Activated CD8-positive, alpha-beta memory T cell treated with anti-CD3 and anti-CD28 coated beads for 36 hours (primary cell): ENCODE data around the gene ZDHHC1. TPM values are rescaled to one million over a fixed set of nuclear protein-coding genes. Genes with fewer than 3 reads are reported as not detected.
"Not testable (repeated sequence)": the region's sequence is repeated elsewhere in the genome, so short reads cannot be mapped to it uniquely, and the experiment has no call there.

Experiments
- CTCF ChIA-PET: fragments of 350-600 bp; sonication (Branson Sonifier 250); formaldehyde crosslinking; loops from one replicate; lab custom pipeline; 2021; ENCODE audit warnings: antibody characterized with exemption; lab: Charles Lee
- POLR2A ChIA-PET: fragments of 350-600 bp; sonication (Branson Sonifier 250); formaldehyde crosslinking; loops from one replicate; lab custom pipeline; 2021; ENCODE audit warnings: antibody characterized with exemption; lab: Charles Lee
- total RNA-seq, 2 experiments: library from RNA; stranded (reverse); gene quantifications; one replicate each; pipeline ENCODE4 v1.2.3, GENCODE V29; 2021

Gene ZDHHC1
- total RNA-seq, 2 experiments from 2014 or later, result 1.0 to 1.1 TPM

DNA sequence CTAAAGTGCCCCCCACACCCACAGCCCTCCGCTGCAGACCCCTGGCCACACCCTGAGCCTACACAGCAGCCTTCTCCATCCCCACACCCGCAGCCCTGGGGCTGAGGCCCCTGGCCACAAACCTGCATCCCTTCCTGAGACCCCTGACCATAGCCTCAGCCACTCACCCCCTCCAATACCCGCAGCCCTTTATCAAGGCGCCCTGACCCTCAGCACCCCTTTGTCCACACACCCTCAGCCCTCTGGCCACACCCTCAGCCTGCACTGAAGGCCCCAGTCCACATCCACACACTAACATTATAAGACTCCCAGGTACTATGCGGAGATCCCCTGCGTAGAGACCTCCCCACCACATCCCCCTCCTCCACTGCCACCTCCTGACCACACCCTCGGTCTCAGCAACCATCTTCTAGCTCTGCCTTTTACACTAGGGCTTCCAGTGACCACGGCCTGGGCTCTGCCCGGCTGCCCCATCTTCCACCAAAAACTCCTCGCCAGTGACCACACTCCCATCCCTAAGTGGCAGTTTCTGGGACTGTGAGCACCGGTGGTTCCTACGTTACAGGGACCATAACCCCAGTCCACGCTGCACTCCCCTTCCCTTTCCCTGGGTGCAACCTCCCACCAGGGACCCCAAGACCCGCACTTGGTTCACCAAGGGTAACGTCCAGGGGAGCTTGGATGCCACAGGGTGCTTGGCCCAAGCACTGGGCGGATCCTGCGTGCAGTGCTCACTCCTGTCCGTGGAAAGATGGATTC, 23.8 kb downstream of the ZDHHC1 start:
- ChIA-PET CTCF (interaction anchor here (1.2 to 1.8 kb wide), 2 partner anchors 45 to 90 kb away, joined by 4 read pairs; no protein-coding TSS in a partner anchor), POLR2A (interaction anchor here (0.6 kb wide), 1 partner anchor 299 kb away, joined by 7 read pairs; no protein-coding TSS in a partner anchor)

DNA sequence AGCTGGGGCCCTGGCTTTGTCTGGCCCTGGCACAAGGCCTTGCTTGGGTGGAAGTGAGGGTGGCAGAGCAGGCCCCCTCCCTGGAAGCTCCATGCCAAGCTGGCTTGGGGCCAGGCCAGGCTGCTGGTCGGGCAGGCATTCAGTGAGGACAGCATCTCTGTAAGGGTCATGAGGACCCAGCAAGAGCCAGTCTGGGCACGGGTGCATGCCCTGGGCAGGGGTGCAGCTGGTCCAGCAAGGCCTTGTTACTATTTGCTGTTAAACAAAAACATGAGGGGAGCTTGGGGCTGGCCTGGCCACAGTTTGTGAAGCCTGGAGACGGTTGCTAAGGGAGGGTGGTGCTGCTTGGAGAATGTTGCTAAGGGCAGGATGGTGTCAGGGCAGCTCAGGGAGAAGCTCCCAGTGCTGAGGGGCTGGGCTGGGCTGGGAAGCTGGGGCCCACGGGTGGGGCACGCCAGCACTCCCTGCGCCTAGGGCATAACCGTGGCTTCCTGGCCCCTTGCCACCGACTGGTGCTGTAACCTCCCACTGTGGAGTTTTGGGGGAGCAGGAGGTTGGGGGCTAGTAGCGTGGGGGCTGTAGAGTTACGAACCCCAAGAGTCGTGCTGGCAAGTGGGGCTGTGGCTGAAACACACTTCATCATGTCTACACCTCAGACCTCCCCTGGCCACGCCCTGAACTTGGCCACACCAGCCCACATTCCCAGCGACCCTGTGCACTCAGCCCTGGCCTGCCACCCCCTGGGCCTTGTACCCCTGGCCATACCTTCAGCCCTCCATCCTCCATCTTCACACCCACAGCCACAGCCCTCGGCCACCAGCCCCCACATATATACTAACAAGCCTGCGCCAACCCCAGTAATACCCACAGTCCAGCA, 24.6 kb downstream of the ZDHHC1 start:
- CTCF ChIA-PET, result interaction anchor here (0.6 kb wide), 1 partner anchor 66 kb away, joined by 3 read pairs; no protein-coding TSS in a partner anchor

DNA sequence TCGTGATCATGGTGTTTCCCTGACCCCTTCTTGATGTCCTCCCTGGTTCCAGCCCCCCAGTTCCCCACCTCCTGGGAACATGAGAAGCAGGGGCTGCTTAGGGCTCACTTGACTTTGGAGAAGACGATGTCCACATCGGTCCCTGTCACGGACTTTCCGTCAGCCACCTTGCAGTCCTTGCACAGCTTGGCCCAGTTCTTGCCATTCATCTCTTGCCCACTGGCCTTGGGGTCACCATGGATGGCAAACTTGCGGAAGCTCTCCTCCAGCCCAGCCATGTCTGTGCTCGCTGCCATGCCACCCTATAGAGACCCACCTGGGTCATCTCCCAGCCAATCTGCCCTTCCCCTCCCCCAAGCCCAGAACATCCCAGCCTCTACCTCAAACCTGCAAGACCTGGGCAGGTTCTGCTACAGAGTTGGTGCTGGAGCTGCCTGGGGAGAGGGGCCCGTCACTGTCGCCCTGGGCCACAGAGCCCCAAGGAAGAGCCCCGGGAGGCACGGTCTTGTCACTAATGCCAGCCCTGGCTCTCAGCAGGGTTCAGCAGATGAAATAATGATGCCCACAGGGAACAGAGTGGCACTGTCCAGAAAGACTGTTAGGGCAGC, 25.4 kb downstream of the ZDHHC1 start:
- ChIA-PET POLR2A (no interaction called here), CTCF (interaction anchor here (0.6 kb wide), 1 partner anchor 66 kb away, joined by 3 read pairs; no protein-coding TSS in a partner anchor)

More for the DNA sequence above, 24.6 kb downstream of the ZDHHC1 start:
- POLR2A ChIA-PET, result no interaction called here

DNA sequence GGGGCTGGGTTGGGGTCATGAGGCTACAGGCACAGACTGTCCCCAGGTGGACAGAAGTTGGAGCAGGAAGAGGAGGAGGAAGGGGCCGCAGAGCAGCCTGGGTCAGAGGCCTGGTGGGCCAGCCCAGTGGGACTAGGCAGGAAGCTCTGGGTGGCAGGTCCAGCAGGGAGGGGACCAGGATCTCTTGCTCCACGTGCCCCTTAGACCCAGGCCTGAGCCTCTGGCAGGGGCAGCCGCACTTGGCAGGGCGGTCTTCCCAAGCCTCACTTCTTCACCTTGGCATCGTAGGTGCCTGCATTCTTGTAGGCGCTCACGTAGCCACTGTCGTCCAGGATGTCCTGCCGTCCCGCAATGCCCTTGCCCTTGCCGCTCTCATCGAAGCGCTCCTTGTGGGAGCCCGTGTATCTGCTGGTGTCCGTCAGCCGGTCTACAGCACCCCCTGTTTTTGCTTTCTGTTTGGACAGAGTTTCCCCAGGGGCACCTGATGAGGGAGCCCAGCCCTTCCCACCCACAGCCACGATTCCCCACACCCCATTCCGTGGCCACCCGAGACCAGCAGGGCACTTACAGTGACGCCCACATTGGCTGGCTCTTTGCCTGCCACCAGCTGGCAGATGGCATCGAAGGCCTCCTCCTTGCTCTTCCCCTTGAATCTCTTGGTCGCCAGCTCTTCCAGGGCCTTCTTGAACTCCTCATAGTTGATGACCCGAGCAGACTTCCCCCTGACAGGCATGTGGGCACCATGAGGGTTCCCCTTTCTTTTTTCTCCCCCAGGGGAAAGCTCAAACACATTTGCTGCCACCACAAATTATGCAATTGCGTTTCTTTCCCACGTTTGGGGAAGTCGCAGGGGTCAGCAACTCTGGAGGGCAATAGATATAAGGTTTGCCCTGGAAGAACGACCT, 26.1 kb downstream of the ZDHHC1 start:
- CTCF ChIA-PET, result interaction anchor here (0.6 kb wide), 1 partner anchor 121 kb away, joined by 3 read pairs; no protein-coding TSS in a partner anchor

DNA sequence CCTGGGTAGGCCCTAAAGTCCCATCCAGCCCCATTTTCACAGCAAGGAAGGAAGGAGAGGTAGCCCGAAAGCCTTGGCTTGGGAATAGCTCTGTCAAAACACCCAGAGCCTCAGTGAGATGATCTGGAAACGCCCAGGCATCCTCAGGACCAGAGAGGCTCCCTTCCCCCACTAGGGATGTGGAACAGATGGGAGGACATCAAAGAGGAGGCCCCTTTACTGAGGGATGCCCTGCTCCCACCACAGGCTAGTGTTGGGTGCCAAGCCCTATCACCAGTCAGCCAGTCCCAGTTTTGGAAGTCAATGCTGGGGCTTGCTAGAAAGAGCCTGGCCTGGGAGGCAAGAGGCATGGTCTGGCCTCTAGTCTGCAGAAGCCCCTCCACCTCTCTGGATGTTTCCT, 27.7 kb downstream of the ZDHHC1 start:
- CTCF ChIA-PET, result no interaction called here
- POLR2A ChIA-PET, result interaction anchor here (0.7 kb wide), 1 partner anchor 748 kb away, joined by 10 read pairs; no protein-coding TSS in a partner anchor

More for the DNA sequence above, 26.1 kb downstream of the ZDHHC1 start:
- POLR2A ChIA-PET, result no interaction called here

DNA sequence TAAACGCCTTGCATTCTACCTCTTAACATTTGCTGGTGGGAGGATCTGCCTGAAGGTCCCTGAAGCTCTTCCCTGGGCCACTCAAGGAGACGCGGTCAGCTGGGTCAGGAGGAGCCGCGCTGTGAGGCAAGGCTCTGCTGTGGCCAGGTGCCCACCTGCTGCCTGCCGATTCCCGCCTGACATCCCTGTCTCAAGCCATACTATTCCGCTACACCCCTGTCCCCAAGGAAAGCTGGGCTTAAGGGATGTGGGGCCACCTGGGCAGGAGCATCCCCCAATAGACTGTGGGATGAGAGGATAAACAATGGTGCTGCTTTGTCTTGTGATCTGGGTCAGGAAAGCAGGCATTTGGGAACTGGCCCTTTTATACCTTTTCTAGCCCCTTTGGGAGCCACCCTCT, 28.1 kb downstream of the ZDHHC1 start:
- ChIA-PET POLR2A (no interaction called here), CTCF (no interaction called here)

DNA sequence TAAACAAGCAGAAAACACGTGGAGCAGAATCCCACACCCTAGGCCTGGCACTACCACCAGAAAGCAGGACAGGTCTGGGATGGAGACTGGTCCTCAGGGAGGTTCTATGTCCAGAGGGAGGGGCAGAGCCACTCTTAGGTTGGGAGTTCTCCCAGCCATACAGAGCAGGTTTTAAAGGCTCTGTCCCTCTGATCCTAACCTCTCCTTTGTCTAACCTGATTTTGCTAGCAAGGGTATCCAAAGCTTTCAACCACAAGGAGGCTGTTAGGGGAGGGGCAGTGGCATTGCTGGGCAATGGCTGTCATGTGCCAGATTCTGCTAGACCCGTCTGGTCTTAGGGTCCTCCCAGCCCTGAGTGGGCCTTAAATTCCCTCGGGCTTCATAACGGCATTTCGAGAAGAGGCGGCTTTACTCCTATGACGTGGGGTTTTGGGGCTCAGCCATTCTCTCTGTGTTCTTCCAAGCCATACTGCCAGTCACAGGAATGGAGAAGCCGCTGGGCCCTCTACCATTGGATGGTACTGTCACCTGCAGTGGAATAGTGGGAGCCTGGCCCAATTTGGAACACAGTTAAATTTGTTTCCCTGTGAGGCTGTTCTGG, 28.7 kb downstream of the ZDHHC1 start:
- ChIA-PET POLR2A (no interaction called here), CTCF (no interaction called here)

DNA sequence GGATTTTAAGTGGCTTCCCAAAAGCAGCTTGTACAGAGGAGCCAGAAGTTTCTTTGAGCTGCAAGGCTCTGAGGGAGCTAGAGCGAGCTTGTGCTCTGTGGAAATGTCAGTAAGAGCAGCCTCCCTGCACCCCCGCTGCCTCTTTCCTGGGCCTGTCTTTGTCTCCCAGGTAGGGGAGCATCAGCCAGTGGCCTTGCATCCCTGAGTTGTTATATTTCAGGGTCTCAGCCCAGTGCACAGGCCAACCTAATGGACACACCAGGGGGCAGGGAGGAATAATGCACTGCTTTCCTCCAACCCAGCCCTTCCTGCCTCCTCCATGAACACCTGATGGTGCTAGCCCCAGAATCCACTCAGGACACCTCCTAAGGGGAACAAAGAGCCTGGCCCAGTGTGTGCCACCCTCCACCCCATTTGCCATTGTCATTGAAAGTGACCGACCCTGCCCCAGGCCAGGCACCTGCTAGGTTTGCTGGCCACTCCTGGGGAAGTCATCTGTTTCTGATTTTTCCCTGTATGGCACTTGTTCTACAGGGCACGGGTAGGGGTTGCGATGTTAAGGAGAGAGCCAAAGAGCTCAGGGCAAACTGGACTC, 29.3 kb downstream of the ZDHHC1 start:
- ChIA-PET CTCF (interaction anchor here (0.8 to 0.9 kb wide), 3 partner anchors 13 to 107 kb away, joined by 3 to 4 read pairs (median 3); no protein-coding TSS in a partner anchor), POLR2A (no interaction called here)

DNA sequence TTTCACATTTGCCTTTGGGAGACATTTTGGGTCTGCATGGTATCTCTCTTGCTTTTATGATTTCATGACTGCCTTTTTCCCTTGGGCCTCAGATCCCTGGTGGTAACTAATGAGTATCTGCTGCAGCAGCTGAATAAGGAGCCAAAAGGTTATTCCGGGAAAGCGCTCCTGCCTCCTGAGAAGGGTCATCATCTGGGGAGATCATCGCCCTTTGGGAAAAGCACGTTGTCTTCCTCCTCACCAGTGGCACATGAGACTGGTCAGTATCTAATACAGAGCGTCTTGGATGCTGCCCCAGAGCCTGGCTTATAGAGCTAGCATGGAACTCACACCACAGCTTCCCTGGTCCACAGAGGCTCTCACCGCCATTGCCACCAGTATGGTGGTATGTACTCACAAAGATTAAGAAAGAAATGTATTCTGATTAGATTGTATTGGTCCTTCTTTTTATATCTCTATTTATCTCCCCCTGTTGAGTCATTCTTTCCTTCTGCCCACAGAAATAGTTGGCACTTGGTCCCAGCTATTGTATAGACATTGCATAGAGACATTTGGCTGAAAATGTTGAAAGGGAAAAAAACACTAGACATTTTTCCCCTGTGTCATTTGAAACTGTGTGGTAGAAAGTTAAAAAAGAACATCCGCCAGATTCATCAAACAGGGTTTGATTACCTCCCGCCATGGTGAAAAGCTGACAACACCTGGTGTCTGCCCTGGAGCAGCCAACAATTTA, 31.3 kb downstream of the ZDHHC1 start:
- ChIA-PET POLR2A (no interaction called here), CTCF (interaction anchor here (1.6 kb wide), 1 partner anchor 81 kb away, joined by 3 read pairs; no protein-coding TSS in a partner anchor)

DNA sequence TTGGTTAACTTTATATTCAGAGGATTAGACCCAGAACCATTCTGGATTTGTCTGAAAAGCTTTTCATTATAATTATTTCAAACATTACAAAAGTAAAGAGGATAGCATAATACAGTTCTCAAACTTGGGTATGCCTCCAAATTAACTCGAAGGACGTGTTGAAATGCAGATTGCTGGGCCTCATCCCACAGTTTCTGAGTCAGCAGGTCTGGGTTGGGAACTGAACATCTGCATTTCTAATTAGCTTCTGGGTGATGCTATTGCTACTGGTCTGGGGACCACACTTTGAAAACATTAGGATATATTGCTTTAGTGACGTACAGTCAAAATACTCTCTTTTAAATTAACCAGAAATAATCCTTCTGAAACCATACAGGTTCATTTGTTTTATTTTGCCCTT, 33.0 kb downstream of the ZDHHC1 start:
- CTCF ChIA-PET, result interaction anchor here (0.5 to 0.9 kb wide), 2 partner anchors 10 to 123 kb away, joined by 3 read pairs; no protein-coding TSS in a partner anchor
- POLR2A ChIA-PET, result no interaction called here

DNA sequence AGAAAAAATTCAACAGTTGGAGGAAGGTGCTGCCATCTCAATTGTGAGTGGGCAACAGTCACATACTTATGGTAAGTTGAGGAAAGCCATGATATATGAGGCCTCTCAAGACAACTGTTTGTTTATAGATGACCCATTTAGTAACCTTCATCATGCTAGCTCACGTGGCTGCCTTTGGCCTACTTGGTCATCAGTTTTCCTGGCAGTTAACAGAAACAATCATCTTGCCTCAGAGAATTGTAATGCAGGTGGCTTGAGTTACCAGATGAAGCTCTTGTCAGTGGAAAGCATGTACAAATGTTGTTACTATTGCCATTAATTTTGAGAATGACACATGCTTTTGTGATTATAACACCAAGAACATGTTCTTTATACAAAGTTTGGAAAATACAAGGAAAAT, 37.6 kb downstream of the ZDHHC1 start:
- ChIA-PET CTCF (interaction anchor here (0.9 kb wide), 1 partner anchor 100 kb away, joined by 3 read pairs; no protein-coding TSS in a partner anchor), POLR2A (no interaction called here)

DNA sequence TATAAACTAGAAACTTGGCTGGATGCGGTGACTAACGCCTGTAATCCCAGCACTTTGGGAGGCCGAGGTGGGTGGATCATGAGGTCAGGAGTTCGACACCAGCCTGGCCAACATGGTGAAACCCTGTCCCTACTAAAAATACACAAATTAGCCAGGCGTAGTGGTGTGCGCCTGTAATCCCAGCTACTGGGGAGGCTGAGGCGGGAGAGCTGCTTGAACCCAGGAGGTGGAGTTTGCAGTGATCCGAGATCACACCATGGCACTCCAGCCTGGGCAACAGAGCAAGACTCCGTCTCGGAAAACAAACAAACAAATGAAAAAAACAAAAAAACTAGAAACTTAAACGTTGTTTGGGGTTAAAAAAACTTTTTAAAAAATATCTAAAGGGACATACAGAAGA, 40.3 kb downstream of the ZDHHC1 start:
- CTCF ChIA-PET, POLR2A ChIA-PET: not testable (repeated sequence)

DNA sequence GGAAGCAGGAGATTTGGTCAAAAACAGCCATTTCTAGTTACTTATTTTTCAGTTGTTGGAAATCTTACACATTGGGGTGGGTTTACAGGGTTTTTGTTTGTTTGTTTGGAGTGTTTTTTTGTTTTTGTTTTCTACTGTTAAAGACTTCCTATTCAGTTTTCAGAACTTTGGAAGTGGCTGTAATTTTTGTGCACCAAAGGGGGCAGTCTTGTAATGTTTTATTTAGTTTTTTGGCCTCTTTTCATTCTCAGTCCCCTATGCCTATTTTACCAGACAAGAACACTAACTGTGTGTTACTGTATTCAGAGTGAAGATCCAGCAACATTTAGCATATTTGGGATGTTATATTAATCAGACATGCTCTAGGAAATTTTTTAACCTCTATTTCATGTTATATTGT, 43.6 kb downstream of the ZDHHC1 start:
- ChIA-PET POLR2A (no interaction called here), CTCF (interaction anchor here (0.9 kb wide), 1 partner anchor 15 kb away, joined by 3 read pairs; no protein-coding TSS in a partner anchor)

DNA sequence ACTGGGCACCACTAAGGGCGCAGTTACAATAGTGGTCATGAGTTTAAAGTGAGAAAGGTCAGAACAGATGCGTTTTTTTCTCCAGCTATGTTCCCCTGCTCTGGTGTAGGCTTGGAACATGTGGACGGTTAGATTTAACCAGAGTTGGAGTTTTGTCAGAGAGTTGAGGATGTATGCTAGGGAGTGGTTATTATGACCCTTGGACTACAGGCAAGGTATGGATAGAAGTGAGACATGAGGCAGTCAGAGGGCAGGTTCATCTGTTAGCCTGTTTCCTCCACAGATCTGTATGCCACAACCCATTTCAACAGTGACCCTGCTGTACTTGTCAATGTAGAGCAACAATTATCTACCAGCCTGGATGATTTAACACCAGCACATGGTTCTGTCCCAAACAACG, 45.6 kb downstream of the ZDHHC1 start:
- CTCF ChIA-PET, result interaction anchor here (0.7 kb wide), 1 partner anchor 29 kb away, joined by 6 read pairs; no protein-coding TSS in a partner anchor
- POLR2A ChIA-PET, result no interaction called here

DNA sequence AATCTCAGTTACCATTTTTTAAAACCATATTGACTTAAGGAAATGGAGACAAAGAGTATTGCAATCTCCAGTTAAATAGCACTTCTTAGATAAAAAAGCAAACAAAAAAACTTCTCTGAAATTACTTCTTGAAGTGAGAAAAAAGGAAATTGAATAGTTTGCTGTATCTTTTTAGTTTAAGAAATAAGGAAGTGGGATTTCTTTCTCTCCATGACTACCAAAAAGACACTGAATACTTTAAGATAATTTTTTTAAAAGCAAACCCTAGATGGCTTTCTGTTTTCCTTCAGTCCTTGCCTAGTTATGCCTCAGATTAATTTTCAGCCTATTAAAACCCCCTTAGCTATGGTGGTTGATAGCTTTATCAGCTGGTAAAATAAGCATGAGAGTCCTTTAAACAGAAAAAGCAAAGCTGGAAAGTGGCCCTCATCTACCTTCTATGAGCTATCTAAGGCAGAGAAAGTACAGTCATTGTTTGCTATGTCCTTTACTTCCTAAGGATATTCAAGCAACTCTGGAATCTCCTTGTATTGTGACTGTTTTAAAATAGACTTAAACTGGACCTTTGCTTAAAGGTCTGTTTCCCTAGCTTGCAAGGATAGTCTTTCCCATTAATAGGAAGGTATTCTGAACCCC, 51.6 kb downstream of the ZDHHC1 start:
- POLR2A ChIA-PET, result no interaction called here
- CTCF ChIA-PET, result no interaction called here

DNA sequence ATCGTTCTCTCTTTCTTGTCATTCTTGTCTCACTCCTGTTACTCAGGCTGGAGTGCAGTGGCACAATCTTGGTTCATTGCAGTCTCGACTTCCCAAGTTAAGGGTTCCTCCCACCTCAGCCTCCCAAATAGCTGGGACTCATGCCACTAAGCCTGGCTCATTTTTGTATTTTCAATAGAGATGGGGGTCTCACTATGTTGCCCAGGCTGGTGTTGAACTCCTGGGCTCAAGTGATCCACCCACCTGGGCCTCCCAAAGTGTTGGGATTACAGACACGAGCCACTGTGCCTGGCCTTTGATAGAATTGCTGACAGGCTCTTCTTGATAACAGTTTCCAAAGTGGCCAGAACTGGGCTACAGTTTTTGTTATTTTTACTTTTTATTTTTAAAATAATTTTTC, 55.2 kb downstream of the ZDHHC1 start:
- ChIA-PET POLR2A (no interaction called here), CTCF (no interaction called here)
